GM19240 (cell line): ENCODE measurements around the gene AMTN.
"Not testable (repeated sequence)": the region's sequence is repeated elsewhere in the genome, so short reads cannot be mapped to it uniquely, and the experiment has no call there.

ENCODE experiments used
- DNase-seq: peaks from one replicate; pipeline ENCODE4 v3.0.0; 2011; ENCODE audit warnings: low spot score; ENCODE audit not compliant: insufficient read length

Gene AMTN

GRCh38 chr4:70518269-70518668 lies at the start of gene AMTN:
TSS of gene AMTN (plus strand) at chr4:70518569. CDS start at chr4:70518778, 209 bp downstream.
- DNase-seq = no peak

- DNase-seq = no peak
Observed at GRCh38 chr4:70471897-70472296, 46.5 kb upstream of the AMTN start, which contains the start of gene MUC7. TSS of gene MUC7 (plus strand) at chr4:70472197. CDS start at chr4:70474022, 1,825 bp downstream.

DNA sequence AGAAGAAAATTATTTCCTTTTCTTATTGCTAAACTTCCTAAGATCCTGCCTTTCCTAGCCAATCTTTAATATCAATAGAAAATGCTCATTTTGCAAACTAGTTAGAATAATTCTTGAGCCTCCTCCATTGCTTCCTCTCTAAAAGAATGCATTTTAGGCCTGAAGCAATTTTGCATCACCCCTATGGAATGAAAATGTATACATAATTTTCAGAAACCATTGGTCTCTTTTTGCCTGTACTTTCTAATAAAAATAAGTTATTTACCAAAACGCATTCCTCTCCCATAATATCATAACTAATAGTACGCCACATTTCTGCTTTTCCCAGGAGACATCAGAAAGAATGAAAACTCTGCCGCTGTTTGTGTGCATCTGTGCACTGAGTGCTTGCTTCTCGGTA lies 44.7 kb upstream of the AMTN start:
- no peak for DNase-seq

- no peak for DNase-seq
Observed at GRCh38 chr4:70488748-70489147, 29.6 kb upstream of the AMTN start.

DNA sequence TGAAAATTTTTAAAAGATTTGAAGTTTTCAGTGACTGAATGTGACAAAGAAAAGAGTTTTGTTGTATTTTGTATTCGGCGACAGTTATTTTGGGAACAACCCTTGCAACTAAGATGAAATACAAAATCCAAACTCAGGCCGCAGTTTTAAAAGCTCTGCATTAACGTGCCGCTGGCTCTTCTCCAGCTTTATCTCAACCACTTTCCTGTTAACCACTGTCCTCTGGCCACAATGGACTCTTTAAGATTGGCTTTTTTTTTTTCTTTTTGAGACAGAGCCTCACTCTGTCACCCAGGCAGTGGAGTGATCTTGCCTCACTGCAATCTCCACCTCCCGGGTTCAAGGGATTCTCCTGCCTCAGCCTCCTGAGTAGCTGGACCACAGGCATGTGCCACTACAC lies 22.1 kb upstream of the AMTN start:
- no peak for DNase-seq

GRCh38 chr4:70501838-70502237 lies 16.5 kb upstream of the AMTN start:
- DNase-seq = not testable (repeated sequence)

- no peak for DNase-seq
Observed at GRCh38 chr4:70504733-70505132, 13.6 kb upstream of the AMTN start.

- DNase-seq = peak; percentile 12
Observed at GRCh38 chr4:70505151-70505748, 13.1 kb upstream of the AMTN start.

DNA sequence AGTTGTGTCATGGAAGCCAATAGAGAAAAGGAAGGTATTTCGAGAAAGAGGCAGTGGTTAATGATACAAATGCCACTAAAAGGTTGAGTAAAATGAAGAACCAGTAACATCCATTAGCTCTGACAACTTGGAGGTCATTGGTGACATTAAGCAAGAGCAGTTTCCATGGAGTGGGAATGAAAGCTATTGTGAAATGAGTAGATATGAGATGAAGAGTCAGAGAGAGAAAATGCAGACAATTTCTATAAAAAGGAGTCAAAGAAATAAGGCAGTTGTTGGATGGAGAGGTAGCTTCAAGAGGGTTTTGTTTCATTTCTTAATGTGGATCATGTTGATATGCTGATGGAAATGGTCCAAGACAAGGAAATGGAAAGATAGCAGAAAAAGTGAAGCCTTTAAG lies 9.6 kb upstream of the AMTN start:
- no peak for DNase-seq

- no peak for DNase-seq
Observed at GRCh38 chr4:70511365-70511764, 7.0 kb upstream of the AMTN start.

- DNase-seq = no peak
Observed at GRCh38 chr4:70515367-70516250, 2.8 kb upstream of the AMTN start.

DNA sequence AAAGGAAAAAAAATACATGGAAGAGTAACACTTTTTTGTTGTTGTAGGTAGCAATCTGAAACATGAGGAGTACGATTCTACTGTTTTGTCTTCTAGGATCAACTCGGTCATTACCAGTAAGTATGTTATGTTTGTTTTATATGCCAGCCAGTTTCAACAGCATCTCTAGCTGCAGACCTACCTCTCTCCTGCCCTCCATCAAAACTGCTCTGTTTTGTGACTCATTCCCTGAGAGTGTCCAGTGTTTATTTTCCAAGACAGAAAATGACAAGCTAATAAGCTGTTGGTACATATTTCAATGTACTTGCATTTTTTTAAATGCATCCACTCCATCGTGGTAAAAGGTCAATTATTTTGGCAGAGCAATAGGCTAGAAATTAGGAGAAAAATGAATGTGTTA lies 347 bp downstream of the AMTN start:
- DNase-seq = no peak

DNA sequence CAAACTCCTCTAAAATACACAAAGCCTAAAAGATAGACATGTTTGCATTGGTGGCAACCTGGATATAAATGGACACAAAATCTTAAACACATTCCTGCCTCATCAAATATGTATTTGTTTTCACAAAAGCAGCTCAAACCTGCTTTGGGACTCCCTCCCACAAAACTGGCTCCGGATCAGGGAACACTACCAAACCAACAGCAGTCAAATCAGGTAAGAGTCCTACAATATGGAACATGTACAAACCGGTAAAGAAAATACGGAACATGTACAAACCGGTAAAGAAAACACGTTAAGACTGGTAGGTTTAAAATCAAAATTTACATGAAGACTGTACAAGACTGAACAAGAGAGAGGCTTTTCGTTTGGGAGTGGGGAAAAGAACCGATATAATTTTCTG lies 4.3 kb downstream of the AMTN start:
- no peak for DNase-seq

- no peak for DNase-seq
Observed at GRCh38 chr4:70530997-70531396, 12.6 kb downstream of the AMTN start.

DNA sequence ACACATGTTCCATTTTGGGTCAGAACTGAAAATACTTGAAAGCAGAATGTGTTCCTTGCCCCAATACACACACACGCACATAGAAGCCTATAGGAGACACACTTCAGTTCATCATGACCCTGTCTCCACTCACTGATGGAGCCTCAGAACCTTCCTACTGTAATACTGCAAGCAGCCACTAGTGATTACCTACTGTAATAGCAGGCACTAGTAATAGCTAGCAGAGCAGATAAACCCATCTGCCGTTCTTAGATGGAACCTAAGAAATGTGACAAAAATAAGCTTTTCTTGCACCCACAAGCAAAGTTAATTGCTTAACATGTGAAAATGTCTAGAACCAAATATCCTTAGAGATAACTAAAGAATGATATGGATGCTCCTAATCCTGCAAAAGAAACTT lies 13.6 kb downstream of the AMTN start:
- DNase-seq = no peak

DNA sequence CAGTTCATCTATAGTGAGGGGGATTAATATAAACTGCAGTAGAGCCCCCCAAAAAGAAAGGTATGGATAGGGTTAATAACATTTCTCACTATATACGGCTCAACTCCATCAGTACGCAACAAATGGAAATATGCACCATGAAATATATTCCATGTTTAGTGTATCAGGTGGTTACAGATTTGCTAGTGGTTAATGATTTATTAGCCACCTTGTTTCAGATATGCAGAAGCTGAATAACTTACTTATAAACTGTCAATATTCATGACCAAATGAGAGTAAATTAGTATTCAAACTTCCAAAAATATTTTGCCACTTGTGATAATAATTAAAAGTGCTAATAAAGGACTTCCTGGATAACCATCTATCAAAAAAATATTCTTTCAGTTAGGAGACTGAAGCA lies 14.8 kb downstream of the AMTN start:
- DNase-seq = no peak

GRCh38 chr4:70533791-70534190 lies 15.4 kb downstream of the AMTN start:
- DNase-seq = no peak

DNA sequence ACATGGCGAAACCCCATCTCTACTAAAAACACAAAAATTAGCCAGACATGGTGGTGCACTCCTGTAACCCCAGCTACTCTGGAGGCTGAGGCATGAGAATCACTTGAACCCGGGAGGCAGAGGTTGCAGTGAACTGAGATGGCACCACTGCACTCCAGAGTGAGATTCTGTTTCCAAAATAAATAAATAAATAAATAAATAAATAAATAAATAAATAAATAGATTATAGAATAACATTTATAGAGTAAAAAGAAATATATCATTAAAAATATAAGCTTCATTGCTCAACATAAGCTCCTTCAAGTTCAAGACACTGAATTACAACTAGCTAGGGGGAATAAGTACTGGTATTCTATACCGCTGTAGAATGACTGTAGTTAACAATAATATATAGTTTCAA lies 16.5 kb downstream of the AMTN start:
- not testable (repeated sequence) for DNase-seq

GRCh38 chr4:70538869-70539268 lies 20.5 kb downstream of the AMTN start:
- DNase-seq = no peak

DNA sequence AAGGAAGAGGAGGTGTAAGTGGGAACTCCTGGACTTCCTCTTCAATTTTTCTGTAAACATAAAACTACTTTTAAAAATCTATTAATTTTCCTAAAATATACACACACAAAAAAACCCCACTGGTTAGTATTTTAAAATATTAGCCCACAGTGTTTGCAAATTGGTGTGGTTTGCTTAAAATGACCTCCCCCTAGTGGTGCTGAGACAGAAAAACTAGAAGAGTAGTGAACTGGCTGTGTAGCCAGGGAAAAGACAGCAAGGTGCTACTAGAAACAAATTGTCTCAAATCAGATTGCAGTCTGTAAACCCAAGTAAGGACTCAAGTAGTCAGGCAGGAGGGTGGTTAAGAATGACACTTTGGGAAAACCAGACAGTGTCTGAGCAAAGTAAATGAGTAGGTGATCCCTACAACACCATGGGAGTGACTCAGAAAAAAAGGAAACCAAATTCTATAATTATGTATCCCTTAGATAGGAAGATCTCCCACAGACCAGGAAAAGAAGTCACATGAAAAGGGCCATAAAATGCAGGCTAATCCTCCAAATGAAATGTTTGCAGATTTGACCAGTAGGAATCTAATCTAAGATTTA lies 26.0 kb downstream of the AMTN start:
- DNase-seq = no peak

- DNase-seq = no peak
Observed at GRCh38 chr4:70556856-70557255, 38.5 kb downstream of the AMTN start.

DNA sequence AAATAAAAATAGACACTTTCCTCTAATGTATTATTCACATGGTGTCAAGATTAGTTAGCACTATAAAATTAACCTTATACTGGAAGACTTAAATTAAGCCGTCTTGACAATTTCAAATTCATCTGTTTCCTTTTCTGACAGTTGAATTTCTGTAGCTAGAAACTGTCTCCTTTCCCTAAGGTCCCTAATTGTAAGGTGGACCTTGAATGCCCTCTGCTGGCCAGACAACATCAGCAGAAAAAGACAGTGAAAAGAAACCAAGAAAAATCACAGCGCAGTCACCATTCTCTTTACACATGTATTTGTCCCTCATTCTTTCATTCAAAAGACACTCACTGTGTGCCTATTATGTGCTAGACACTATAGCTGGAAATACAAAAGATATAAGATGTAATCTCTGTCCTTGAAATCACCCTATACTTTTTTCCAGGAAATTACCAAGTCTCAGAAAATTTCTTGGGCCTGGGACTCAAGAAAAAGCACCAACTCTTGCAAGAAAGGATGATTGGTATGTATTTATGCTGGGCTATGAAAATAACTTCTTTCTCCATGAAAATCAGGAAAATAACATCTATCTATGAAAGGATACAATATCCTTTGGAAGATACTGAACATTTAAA lies 41.0 kb downstream of the AMTN start:
- DNase-seq = peak; percentile 19
